ENCODE data around the gene SKI.

DNA sequence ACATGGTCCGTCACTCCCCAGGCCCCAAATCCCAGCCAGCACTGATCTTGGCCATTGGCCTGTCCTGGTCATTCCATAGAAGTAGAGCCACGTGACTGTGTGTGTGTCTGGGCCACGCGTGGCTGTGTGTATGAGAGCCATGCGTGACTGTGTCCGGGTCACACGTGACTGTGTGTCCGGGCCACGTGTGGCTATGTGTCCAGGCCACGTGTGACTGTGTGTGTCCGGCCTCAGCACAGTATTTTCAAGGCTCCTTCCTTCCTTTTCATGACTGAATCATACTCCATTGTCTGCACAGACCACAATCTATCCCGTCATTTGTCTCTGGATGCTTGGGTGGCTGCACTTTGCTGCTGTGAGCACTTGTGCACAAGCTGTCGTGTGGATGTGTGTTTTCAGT is 67.4 kb downstream of the SKI start:
- TF ChIP-seq CTCF (IDR thresholded peaks at IDR 0.05; ENCODE audit: poor library complexity) (no peak), EZH2 (IDR thresholded peaks at IDR 0.05; ENCODE audit: borderline replicate concordance) (no peak), EZH2phosphoT487 (IDR thresholded peaks at IDR 0.05; ENCODE audit: low read depth, severe bottlenecking, unreplicated experiment) (no peak)
